Measurements from ENCODE around the gene C10orf95. TPM values are rescaled to one million over a fixed set of nuclear protein-coding genes. Genes with fewer than 3 reads are reported as not detected.

The C10orf95 gene
- total RNA-seq, 1 donor from 2014 or later = not detected

DNA sequence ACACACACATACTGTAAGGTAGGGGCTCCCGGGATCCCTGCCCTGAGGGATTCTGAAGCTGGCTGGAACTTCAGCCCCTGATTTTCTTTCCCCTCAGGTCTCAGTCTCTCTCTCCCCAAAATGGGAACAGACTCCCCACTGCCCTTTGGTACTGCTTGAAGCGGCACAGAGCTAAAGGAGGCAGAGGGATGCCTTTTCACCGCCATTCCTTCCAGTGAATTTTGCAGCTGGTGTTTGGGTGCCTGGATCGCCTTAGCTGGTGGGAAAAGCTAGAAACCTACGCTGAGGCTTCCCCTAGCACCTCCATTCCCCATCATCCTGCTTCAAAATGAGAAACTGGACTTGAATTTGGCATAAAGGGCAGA lies 16.2 kb downstream of the C10orf95 start:
- H3K27me3 ChIP-seq = peaks cover 41% of the 10 kb centered on the region
- Mint-ChIP-seq H3K27me3 (ENCODE audit: insufficient read depth, low read depth) (peaks cover 3% of the 10 kb centered on the region), H3K36me3 (no peaks in the 10 kb centered on the region), H3K27ac (no peak overlapping the region), H3K4me1 (peaks cover 31% of the 10 kb centered on the region), H3K9me3 (no peaks in the 10 kb centered on the region), H3K4me3 (peak overlapping the region; percentile 68)
- H3K36me3 ChIP-seq = no peaks in the 10 kb centered on the region
- H3F3A ChIP-seq (ENCODE audit: low read depth) = peaks cover 17% of the 10 kb centered on the region
- H3K4me1 ChIP-seq = peaks cover 14% of the 10 kb centered on the region
- no peak overlapping the region for H3K27ac ChIP-seq
- H3K4me2 ChIP-seq = peak overlapping the region; percentile 83
- no peaks in the 10 kb centered on the region for H3K9me3 ChIP-seq (ENCODE audit: low read depth)
- peak overlapping the region; percentile 37 for H3K4me3 ChIP-seq
- H3K9ac ChIP-seq = no peak overlapping the region
- no peaks in the 10 kb centered on the region for H4K20me1 ChIP-seq (ENCODE audit: low read depth)
- no peak for DNase-seq (ENCODE audit: low spot score)
- peaks cover 13% of the 10 kb centered on the region for H3K79me2 ChIP-seq (ENCODE audit: low read depth)
- no peak overlapping the region for H2AFZ ChIP-seq (replicated peaks)
- TF ChIP-seq EZH2phosphoT487 (IDR thresholded peaks at IDR 0.05) (no peak), EZH2 (IDR thresholded peaks at IDR 0.05) (peak; percentile 43)
- TF ChIP-seq, protein P1, sequence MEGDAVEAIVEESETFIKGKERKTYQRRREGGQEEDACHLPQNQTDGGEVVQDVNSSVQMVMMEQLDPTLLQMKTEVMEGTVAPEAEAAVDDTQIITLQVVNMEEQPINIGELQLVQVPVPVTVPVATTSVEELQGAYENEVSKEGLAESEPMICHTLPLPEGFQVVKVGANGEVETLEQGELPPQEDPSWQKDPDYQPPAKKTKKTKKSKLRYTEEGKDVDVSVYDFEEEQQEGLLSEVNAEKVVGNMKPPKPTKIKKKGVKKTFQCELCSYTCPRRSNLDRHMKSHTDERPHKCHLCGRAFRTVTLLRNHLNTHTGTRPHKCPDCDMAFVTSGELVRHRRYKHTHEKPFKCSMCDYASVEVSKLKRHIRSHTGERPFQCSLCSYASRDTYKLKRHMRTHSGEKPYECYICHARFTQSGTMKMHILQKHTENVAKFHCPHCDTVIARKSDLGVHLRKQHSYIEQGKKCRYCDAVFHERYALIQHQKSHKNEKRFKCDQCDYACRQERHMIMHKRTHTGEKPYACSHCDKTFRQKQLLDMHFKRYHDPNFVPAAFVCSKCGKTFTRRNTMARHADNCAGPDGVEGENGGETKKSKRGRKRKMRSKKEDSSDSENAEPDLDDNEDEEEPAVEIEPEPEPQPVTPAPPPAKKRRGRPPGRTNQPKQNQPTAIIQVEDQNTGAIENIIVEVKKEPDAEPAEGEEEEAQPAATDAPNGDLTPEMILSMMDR (IDR thresholded peaks at IDR 0.05) = no peak

DNA sequence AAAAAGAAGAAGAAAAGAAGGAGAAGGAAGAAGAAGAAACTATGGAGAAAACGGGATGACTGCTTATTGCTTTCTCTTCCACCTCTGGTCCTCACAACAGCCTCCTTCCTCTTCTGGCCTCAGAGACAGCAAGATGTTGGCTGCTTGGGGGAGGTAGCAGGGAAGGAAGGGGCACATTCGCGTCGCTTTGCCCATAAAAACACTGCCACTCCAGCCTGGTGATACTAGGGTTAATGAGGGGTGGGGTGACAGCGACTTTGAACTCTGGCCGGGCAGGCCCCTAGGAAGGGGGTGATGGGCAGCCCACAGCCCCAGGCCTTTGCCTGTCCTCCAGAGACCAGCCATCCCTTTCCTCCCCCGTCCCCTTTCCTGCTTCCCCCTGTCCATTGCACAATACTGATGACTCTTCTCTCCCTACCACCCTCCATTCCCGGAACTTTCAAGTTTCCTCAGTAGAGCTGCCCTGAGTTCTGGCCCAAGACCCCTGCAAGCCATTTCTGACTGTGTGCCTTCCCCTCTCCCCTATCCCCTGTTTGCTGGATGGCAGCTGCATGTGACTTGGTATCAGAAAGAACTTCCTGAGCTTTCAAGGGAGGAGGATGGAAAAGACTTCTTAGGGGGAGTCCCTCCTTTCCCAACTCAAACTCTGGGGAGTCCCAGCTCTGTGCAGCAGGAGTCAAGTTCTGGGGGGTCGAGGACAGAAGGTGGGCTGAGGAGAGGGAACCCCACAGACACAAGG lies 16.8 kb downstream of the C10orf95 start:
- no peaks in the 10 kb centered on the region for H3K9me3 Mint-ChIP-seq
- peaks cover 3% of the 10 kb centered on the region for H3K27me3 Mint-ChIP-seq (ENCODE audit: insufficient read depth, low read depth)

GRCh38 chr10:102433619-102434046 lies 17.7 kb downstream of the C10orf95 start:
- Mint-ChIP-seq H3K27me3 (ENCODE audit: insufficient read depth, low read depth) (peaks cover 3% of the 10 kb centered on the region), H3K4me1 (peaks cover 31% of the 10 kb centered on the region), H3K36me3 (no peaks in the 10 kb centered on the region), H3K27ac (no peak overlapping the region), H3K4me3 (peak overlapping the region; percentile 96), H3K9me3 (no peaks in the 10 kb centered on the region)
- no peak for DNase-seq (ENCODE audit: low spot score)
- Histone ChIP-seq H3K4me3 (no peak overlapping the region), H3K79me2 (ENCODE audit: low read depth) (peaks cover 13% of the 10 kb centered on the region), H3K4me2 (no peak overlapping the region), H4K20me1 (ENCODE audit: low read depth) (no peaks in the 10 kb centered on the region), H3K4me1 (peaks cover 14% of the 10 kb centered on the region), H3K27me3 (peaks cover 41% of the 10 kb centered on the region), H3K9ac (no peak overlapping the region), H3K36me3 (no peaks in the 10 kb centered on the region), H3K27ac (no peak overlapping the region), H3K9me3 (ENCODE audit: low read depth) (no peaks in the 10 kb centered on the region), H2AFZ (replicated peaks) (no peak overlapping the region), H3F3A (ENCODE audit: low read depth) (peaks cover 17% of the 10 kb centered on the region)
- TF ChIP-seq, protein P1 (IDR thresholded peaks at IDR 0.05) = no peak
- no peak for TF ChIP-seq EZH2 (IDR thresholded peaks at IDR 0.05)
- TF ChIP-seq EZH2phosphoT487 (IDR thresholded peaks at IDR 0.05) = no peak

More for the DNA sequence above, 16.8 kb downstream of the C10orf95 start:
- no peak overlapping the region for H3K27ac ChIP-seq
- peak overlapping the region; percentile 83 for H3K4me2 ChIP-seq
- H3K9ac ChIP-seq = no peak overlapping the region
- H3K4me3 Mint-ChIP-seq = peak overlapping the region; percentile 66
- no peak overlapping the region for H2AFZ ChIP-seq (replicated peaks)
- peak overlapping the region; percentile 70 for H3K27ac Mint-ChIP-seq
- no peak for TF ChIP-seq EZH2phosphoT487 (IDR thresholded peaks at IDR 0.05)
- TF ChIP-seq, protein P1 (IDR thresholded peaks at IDR 0.05) = no peak
- TF ChIP-seq EZH2 (IDR thresholded peaks at IDR 0.05) = peak; percentile 42
- H3F3A ChIP-seq (ENCODE audit: low read depth) = peaks cover 17% of the 10 kb centered on the region
- no peak overlapping the region for H3K4me3 ChIP-seq
- peaks cover 31% of the 10 kb centered on the region for H3K4me1 Mint-ChIP-seq
- H3K79me2 ChIP-seq (ENCODE audit: low read depth) = peaks cover 13% of the 10 kb centered on the region
- H3K36me3 Mint-ChIP-seq = no peaks in the 10 kb centered on the region
- H3K4me1 ChIP-seq = peaks cover 14% of the 10 kb centered on the region
- no peaks in the 10 kb centered on the region for H3K36me3 ChIP-seq
- no peaks in the 10 kb centered on the region for H3K9me3 ChIP-seq (ENCODE audit: low read depth)
- H4K20me1 ChIP-seq (ENCODE audit: low read depth) = no peaks in the 10 kb centered on the region
- DNase-seq (ENCODE audit: low spot score) = no peak
- H3K27me3 ChIP-seq = peaks cover 41% of the 10 kb centered on the region

Data from neural progenitor cell (in vitro differentiated cells).